Measurements from ENCODE around the gene CHRNA7.

DNA sequence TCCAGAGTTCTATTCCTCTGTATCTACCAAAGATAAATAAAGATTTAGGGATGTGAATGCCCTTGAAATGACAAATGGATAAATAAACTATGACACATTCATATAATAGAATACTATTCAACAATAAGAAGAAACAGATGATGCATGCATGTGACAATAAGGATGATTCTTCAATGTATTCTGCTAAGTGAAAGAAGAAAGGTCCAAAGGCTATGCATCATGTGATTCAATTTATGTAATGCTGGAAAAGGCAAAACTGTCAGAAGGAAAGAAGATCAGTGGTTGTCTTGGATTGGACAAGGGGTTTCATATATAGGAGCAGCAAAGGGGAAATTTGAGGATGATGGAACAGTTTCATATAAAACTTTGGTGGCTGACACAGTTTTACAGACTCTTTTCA is 32.6 kb upstream of the CHRNA7 start:
- TF ChIP-seq, protein P1, sequence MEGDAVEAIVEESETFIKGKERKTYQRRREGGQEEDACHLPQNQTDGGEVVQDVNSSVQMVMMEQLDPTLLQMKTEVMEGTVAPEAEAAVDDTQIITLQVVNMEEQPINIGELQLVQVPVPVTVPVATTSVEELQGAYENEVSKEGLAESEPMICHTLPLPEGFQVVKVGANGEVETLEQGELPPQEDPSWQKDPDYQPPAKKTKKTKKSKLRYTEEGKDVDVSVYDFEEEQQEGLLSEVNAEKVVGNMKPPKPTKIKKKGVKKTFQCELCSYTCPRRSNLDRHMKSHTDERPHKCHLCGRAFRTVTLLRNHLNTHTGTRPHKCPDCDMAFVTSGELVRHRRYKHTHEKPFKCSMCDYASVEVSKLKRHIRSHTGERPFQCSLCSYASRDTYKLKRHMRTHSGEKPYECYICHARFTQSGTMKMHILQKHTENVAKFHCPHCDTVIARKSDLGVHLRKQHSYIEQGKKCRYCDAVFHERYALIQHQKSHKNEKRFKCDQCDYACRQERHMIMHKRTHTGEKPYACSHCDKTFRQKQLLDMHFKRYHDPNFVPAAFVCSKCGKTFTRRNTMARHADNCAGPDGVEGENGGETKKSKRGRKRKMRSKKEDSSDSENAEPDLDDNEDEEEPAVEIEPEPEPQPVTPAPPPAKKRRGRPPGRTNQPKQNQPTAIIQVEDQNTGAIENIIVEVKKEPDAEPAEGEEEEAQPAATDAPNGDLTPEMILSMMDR (IDR thresholded peaks at IDR 0.05): no peak
- no peak for TF ChIP-seq POLR2A (IDR thresholded peaks at IDR 0.05)

Measured in esophagus squamous epithelium (tissue), 4 donors.